ENCODE results near the gene DCDC2B.

The DCDC2B gene

GRCh38 chr1:32200226-32201010 is 8.5 kb upstream of the DCDC2B start, which contains the start of gene CCDC28B:
Gene CCDC28B, plus strand, starts transcription at chr1:32200595. Its CDS starts 1,341 bp downstream, at chr1:32201936.
- peak within 1 kb of the TSS; percentile 82 for H3K4me3 ChIP-seq (ENCODE audit: low read depth, low read length)
- peak; percentile 60 for DNase-seq (ENCODE audit: low read depth)
- TF ChIP-seq CTCF (IDR thresholded peaks at IDR 0.05; ENCODE audit: insufficient read depth, low read depth, low read length, missing control alignments), result no peak

- no peak for TF ChIP-seq CTCF (IDR thresholded peaks at IDR 0.05; ENCODE audit: insufficient read depth, low read depth, low read length, missing control alignments)
- DNase-seq (ENCODE audit: low read depth), result peak; percentile 85
- peak overlapping the region; percentile 82 for H3K4me3 ChIP-seq (ENCODE audit: low read depth, low read length)
Measured at GRCh38 chr1:32201011-32201855, 7.7 kb upstream of the DCDC2B start.

- peak overlapping the region; percentile 87 for H3K4me3 ChIP-seq (ENCODE audit: low read depth, low read length)
- no peak for TF ChIP-seq CTCF (IDR thresholded peaks at IDR 0.05; ENCODE audit: insufficient read depth, low read depth, low read length, missing control alignments)
- DNase-seq (ENCODE audit: low read depth), result no peak
Measured at GRCh38 chr1:32204943-32205361, 3.9 kb upstream of the DCDC2B start.

- no peak for TF ChIP-seq CTCF (IDR thresholded peaks at IDR 0.05; ENCODE audit: insufficient read depth, low read depth, low read length, missing control alignments)
Measured at GRCh38 chr1:32205401-32206370, 3.2 kb upstream of the DCDC2B start, which contains the start of gene IQCC. Gene IQCC, plus strand, starts transcription at chr1:32205671. Its CDS starts 11 bp downstream, at chr1:32205682.

GRCh38 chr1:32208469-32208868 is 420 bp upstream of the DCDC2B start:
- H3K4me3 ChIP-seq (ENCODE audit: low read depth, low read length), result no peak overlapping the region
- no peak for TF ChIP-seq CTCF (IDR thresholded peaks at IDR 0.05; ENCODE audit: insufficient read depth, low read depth, low read length, missing control alignments)
- DNase-seq (ENCODE audit: low read depth), result no peak

More at GRCh38 chr1:32205401-32206370, 3.2 kb upstream of the DCDC2B start, which contains the start of gene IQCC:
- H3K4me3 ChIP-seq (ENCODE audit: low read depth, low read length), result peak within 1 kb of the TSS; percentile 87
- peak; percentile 90 for DNase-seq (ENCODE audit: low read depth)
